Neural progenitor cell (in vitro differentiated cells): Measurements from ENCODE around the gene TRAP1.

ENCODE experiments used
- EZH2phosphoT487 ChIP-seq: fragments of 200-600 bp; sonication (generic); IDR thresholded peaks from 2 replicates; pipeline ENCODE4 v1.6.1; 2017; ENCODE audit warnings: antibody characterized with exemption
- TF ChIP-seq, protein P1 (sequence below): fragments of 200-600 bp; sonication (generic); IDR thresholded peaks from 2 replicates; pipeline ENCODE4 v1.5.1; 2017; ENCODE audit warnings: antibody characterized with exemption, mild to moderate bottlenecking

DNA sequence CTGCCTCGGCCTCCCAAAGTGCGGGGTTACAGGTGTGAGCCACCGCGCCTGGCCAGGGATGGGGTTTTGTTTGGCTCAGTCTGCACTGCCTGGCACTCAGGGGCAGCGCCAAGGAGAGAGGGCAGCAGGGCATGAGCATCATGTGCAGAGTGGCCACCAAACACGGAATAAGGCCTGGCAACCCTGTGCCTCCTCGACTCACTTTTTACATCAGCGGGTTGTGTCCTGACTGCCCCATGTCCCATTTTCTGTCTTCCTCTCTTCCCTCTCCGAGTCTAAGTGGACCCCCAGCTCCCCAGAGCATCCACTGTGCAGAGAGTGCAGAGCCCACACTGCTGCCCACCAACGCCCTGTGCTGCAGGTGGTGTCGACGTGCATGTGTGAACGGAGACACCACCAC is 18.2 kb upstream of the TRAP1 start:
- TF ChIP-seq, protein P1, sequence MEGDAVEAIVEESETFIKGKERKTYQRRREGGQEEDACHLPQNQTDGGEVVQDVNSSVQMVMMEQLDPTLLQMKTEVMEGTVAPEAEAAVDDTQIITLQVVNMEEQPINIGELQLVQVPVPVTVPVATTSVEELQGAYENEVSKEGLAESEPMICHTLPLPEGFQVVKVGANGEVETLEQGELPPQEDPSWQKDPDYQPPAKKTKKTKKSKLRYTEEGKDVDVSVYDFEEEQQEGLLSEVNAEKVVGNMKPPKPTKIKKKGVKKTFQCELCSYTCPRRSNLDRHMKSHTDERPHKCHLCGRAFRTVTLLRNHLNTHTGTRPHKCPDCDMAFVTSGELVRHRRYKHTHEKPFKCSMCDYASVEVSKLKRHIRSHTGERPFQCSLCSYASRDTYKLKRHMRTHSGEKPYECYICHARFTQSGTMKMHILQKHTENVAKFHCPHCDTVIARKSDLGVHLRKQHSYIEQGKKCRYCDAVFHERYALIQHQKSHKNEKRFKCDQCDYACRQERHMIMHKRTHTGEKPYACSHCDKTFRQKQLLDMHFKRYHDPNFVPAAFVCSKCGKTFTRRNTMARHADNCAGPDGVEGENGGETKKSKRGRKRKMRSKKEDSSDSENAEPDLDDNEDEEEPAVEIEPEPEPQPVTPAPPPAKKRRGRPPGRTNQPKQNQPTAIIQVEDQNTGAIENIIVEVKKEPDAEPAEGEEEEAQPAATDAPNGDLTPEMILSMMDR, result no peak
- no peak for TF ChIP-seq EZH2phosphoT487
